ENCODE data around the gene GIMAP2.

DNA sequence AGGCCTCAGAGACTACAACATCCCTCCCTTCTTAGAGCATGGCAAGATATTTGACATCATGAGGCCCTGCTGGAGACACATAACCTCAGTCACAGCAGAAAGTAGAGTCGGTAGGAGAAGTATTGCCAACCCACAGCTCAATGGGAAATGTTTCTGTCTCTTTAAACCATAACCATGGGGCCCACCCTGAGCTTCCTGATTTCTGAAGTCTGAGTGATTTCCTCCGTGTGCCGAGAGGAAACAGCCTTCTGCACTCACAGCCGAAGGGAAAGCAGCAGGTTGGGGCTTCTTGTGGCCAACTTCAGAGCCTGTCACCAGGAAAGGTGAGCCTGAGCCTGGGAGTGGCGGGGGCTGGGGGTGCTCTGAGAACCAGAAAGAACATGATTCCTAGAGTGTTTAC is 30.9 kb downstream of the GIMAP2 start, which contains the start of gene GIMAP1:
- TF ChIP-seq ZNF274 (IDR thresholded peaks at IDR 0.05; ENCODE audit: low read depth, low read length): no peak
- TF ChIP-seq YY1 (IDR thresholded peaks at IDR 0.05; ENCODE audit: insufficient read depth, insufficient read length): no peak

Data from NT2/D1 (cell line).